ENCODE results near the gene PSEN1.
"Not testable (repeated sequence)": the region's sequence is repeated elsewhere in the genome, so short reads cannot be mapped to it uniquely, and the experiment has no call there.

The PSEN1 gene

DNA sequence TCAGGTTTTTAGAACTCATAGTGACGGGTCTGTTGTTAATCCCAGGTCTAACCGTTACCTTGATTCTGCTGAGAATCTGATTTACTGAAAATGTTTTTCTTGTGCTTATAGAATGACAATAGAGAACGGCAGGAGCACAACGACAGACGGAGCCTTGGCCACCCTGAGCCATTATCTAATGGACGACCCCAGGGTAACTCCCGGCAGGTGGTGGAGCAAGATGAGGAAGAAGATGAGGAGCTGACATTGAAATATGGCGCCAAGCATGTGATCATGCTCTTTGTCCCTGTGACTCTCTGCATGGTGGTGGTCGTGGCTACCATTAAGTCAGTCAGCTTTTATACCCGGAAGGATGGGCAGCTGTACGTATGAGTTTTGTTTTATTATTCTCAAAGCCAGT, 34.4 kb downstream of the PSEN1 start:
- DNase-seq (ENCODE audit: low read depth) = no peak

DNA sequence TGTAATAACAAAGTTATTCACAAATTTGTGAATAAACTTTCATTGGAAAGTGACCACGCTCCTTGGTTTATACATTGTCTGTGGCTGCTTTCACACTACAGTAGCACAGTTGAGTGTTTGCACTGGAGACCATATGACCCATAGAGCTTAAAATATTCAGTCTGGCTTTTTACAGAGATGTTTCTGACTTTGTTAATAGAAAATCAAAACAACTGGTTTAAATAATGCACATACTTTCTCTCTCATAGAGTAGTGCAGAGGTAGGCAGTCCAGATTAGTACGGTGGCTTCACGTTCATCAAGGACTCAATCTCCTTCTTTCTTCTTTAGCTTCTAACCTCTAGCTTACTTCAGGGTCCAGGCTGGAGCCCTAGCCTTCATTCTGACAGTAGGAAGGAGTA, 36.2 kb downstream of the PSEN1 start:
- TF ChIP-seq, protein P1, sequence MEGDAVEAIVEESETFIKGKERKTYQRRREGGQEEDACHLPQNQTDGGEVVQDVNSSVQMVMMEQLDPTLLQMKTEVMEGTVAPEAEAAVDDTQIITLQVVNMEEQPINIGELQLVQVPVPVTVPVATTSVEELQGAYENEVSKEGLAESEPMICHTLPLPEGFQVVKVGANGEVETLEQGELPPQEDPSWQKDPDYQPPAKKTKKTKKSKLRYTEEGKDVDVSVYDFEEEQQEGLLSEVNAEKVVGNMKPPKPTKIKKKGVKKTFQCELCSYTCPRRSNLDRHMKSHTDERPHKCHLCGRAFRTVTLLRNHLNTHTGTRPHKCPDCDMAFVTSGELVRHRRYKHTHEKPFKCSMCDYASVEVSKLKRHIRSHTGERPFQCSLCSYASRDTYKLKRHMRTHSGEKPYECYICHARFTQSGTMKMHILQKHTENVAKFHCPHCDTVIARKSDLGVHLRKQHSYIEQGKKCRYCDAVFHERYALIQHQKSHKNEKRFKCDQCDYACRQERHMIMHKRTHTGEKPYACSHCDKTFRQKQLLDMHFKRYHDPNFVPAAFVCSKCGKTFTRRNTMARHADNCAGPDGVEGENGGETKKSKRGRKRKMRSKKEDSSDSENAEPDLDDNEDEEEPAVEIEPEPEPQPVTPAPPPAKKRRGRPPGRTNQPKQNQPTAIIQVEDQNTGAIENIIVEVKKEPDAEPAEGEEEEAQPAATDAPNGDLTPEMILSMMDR (IDR thresholded peaks at IDR 0.05; ENCODE audit: control insufficient read depth, insufficient read depth, low read depth, low read length, missing control alignments) = no peak
- DNase-seq (ENCODE audit: low read depth) = no peak
- no peak overlapping the region for H3K4me3 ChIP-seq (ENCODE audit: control insufficient read depth, low read depth, low read length)

More for the DNA sequence above, 34.4 kb downstream of the PSEN1 start:
- H3K4me3 ChIP-seq (ENCODE audit: control insufficient read depth, low read depth, low read length) = no peak overlapping the region
- TF ChIP-seq, protein P1 (IDR thresholded peaks at IDR 0.05; ENCODE audit: control insufficient read depth, insufficient read depth, low read depth, low read length, missing control alignments) = no peak

DNA sequence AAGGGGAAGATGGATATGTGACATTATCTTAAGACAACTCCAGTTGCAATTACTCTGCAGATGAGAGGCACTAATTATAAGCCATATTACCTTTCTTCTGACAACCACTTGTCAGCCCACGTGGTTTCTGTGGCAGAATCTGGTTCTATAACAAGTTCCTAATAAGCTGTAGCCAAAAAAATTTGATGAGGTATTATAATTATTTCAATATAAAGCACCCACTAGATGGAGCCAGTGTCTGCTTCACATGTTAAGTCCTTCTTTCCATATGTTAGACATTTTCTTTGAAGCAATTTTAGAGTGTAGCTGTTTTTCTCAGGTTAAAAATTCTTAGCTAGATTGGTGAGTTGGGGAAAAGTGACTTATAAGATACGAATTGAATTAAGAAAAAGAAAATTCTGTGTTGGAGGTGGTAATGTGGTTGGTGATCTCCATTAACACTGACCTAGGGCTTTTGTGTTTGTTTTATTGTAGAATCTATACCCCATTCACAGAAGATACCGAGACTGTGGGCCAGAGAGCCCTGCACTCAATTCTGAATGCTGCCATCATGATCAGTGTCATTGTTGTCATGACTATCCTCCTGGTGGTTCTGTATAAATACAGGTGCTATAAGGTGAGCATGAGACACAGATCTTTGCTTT, 36.9 kb downstream of the PSEN1 start:
- DNase-seq (ENCODE audit: low read depth) = peak; percentile 24
- no peak overlapping the region for H3K4me3 ChIP-seq (ENCODE audit: control insufficient read depth, low read depth, low read length)
- TF ChIP-seq, protein P1 (IDR thresholded peaks at IDR 0.05; ENCODE audit: control insufficient read depth, insufficient read depth, low read depth, low read length, missing control alignments) = peak; percentile 55

DNA sequence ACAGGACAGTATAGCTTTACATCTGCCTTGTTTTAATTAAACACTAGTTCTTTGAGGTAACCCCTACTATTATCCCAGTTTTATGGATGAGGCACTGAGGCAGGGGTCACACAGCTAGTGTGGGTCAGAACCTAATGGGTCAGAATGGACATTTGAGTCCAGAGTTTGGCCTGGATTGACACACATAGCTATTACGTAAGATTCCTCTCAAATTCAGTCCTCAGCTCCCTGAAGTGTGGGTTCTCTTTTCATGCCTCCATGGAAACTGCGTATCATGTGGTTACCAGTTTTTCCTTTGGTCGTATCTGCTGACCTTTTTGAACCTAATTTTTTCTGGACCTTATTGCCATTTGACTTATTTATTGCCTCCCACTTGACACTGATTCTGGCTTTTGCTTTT, 40.4 kb downstream of the PSEN1 start:
- DNase-seq (ENCODE audit: low read depth) = no peak
- TF ChIP-seq, protein P1 (IDR thresholded peaks at IDR 0.05; ENCODE audit: control insufficient read depth, insufficient read depth, low read depth, low read length, missing control alignments) = no peak

DNA sequence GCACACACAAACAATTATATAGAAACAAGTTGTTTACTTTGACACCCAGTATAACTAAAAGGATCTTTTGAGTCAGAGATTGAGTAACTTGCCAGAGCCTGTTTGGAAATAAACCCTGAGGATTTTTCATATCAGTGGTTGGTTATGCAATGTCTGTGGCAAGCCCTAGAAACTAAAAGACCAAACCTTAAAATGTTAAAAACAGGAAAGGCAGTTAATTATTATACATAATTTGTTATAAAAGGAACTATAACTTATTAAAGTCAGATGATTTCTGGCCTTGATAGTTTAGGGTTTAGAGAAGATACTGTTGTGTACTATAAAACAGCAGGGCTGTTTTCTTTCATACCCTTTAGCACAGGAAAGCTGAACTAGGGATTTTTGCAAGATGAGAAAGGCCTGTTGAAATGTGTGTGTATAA, 44.1 kb downstream of the PSEN1 start:
- TF ChIP-seq, protein P1 (IDR thresholded peaks at IDR 0.05; ENCODE audit: control insufficient read depth, insufficient read depth, low read depth, low read length, missing control alignments) = no peak
- DNase-seq (ENCODE audit: low read depth) = peak; percentile 46
- no peak overlapping the region for H3K4me3 ChIP-seq (ENCODE audit: control insufficient read depth, low read depth, low read length)

More for the DNA sequence above, 40.4 kb downstream of the PSEN1 start:
- no peak overlapping the region for H3K4me3 ChIP-seq (ENCODE audit: control insufficient read depth, low read depth, low read length)

DNA sequence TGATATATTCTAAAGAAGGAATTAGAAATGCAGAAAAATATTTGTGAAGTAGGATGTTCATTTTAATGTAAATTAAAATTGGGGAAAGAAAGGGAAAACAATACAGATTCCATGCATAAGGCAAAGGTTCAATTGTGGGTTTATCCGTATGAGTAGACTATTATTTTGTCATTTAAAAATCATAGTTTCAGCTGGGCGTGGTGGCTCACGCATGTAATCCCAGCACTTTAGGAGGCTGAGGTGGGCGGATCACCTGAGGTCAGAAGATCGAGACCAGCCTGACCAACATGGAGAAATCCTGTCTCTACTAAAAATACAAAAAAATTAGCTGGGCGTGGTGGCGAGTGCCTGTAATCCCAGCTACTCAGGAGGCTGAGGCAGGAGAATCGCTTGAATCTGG, 44.7 kb downstream of the PSEN1 start:
- DNase-seq (ENCODE audit: low read depth); H3K4me3 ChIP-seq (ENCODE audit: control insufficient read depth, low read depth, low read length): not testable (repeated sequence)

DNA sequence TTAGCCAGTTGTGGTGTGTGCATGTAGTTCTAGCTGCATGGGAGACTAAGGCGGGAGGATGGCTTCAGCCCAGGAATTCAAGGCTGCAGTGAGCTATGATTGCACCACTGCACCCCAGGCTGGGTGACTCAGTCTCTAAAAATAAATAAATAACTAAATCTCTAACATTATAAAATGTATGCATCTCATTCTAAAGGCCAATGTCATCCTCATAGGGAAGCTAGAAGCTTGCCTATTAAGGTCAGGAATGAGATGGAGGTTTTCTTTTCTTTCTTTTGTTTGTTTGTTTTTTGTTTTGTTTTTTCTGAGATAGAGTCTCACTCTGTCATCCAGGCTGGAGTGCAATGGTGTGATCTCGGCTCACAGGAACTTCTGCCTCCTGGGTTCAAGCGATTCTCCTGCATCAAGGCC, 52.2 kb downstream of the PSEN1 start:
- no peak overlapping the region for H3K4me3 ChIP-seq (ENCODE audit: control insufficient read depth, low read depth, low read length)
- TF ChIP-seq, protein P1 (IDR thresholded peaks at IDR 0.05; ENCODE audit: control insufficient read depth, insufficient read depth, low read depth, low read length, missing control alignments) = no peak
- peak; percentile 11 for DNase-seq (ENCODE audit: low read depth)
